Stimulated activated CD4-positive, alpha-beta T cell treated with anti-CD3 and anti-CD28 coated beads, Interleukin-12 subunit alpha, Interleukin-12 subunit beta, amount 100 ng/mL, for 48 hours (primary cell): Measurements from ENCODE around the gene FGD4.
"Not testable (repeated sequence)": the region's sequence is repeated elsewhere in the genome, so short reads cannot be mapped to it uniquely, and the experiment has no call there.

ENCODE experiments used
- DNase-seq, 3 donors: peaks; one replicate each; pipeline ENCODE4 v3.0.0-alpha.2; 2020; ENCODE audit warnings: low read depth in 2 of 3, low spot score in 1 of 3

FGD4 gene

DNA sequence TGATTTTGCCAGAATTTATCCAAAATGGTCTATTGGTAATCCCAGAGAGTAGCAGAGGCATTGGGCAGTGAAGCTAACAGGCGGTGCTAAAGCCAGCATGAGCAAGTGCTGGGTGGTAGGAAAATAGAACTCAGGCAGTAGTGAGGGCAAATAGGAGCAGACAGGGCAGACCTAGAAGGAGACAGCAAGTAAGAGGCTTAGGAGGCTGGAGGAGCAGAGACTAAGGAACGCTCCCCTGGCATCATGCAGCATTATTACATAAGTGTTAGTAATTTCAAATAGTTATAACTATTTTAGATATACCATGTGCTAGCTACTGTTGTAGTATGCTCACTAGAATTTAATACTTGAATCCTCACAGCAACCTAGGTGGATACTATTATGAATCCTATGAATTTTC, 151.7 kb downstream of the FGD4 start:
- DNase-seq: no peak

- no peak for DNase-seq
Measured at GRCh38 chr12:32558903-32559302, 159.5 kb downstream of the FGD4 start.

GRCh38 chr12:32559434-32559833, 160.1 kb downstream of the FGD4 start:
- DNase-seq: no peak

- no peak for DNase-seq
Measured at GRCh38 chr12:32560520-32560919, 161.2 kb downstream of the FGD4 start.

GRCh38 chr12:32561931-32562341, 162.6 kb downstream of the FGD4 start:
- no peak for DNase-seq

- DNase-seq: not testable (repeated sequence)
Measured at GRCh38 chr12:32562413-32562812, 163.1 kb downstream of the FGD4 start.

GRCh38 chr12:32566663-32567295, 167.4 kb downstream of the FGD4 start:
- DNase-seq: no peak

- no peak for DNase-seq
Measured at GRCh38 chr12:32567296-32567674, 167.9 kb downstream of the FGD4 start.

DNA sequence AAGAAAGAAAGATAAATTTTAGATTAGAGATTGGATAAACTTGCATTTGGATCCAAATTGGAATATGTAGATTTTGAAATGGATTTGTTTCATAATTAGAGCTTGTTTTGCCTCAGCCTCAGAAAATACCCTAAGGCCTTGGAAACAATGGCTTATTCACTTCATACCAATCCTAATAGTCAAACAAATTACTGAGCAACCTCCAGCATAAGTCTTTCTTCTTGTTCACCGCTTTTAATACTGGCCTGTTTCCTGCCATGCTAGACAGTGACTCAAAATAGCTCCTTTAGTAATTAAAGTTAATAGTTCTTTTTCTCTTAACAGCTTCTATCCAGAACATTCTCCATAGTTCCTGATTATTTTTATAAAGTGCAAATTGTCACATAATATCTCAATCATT, 168.9 kb downstream of the FGD4 start:
- DNase-seq: no peak

GRCh38 chr12:32569259-32569658, 169.9 kb downstream of the FGD4 start:
- no peak for DNase-seq

DNA sequence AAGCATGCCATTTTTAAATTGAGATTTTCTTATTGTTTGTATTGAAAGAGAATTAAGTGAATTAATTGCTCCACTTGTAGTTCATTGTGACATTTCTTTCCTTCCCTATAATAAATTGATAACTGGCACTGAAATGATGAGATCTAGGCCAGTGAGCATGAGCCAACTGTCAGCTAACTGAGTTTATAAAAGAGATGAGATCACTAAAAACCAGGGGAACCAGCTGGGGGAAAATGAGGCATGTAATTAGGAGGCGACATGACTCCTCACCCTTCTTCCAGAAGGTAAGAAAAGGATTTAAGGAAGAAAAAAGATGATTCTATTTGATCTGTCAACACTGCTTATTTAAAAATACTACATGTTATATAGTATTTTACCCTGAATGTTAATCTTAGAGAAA, 175.2 kb downstream of the FGD4 start:
- DNase-seq: no peak

DNA sequence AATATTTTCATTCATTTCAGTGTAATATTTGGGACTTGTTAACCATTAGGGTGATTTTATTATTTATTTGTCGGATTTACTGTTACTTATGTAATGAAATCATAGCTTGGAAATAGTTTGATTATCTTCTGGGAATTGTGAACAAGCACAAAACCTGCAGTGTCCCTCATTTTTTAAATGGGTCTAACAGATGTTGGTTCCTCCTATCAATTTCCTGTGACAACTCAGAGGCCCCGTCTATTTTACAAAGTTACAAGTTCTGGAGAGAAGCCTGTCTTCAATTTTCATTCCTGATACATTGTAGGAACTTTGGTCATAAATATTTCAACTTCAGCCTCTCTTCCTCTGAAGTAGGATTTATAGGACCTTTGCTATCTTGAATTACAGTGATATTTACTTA, 178.0 kb downstream of the FGD4 start:
- no peak for DNase-seq

- no peak for DNase-seq
Measured at GRCh38 chr12:32583534-32583933, 184.2 kb downstream of the FGD4 start.

DNA sequence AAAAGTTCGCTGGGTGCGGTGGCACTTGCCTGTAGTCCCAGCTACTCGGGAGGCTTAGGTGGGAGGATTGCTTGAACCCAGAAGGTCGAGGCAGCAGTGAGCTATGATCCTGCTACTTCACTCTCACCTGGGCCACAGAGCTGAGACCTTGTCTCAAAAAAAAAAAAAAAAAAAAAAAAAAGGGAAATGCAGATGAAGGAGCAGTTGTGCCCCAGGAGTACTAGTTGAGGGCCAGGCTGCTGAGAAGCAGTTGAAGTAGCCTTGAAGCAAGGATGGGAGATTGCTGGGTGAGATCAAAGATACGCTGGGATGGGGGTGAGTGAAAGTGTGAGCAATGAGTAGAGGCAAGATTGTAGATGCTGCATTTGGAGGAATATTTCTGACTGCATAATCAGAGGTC, 186.3 kb downstream of the FGD4 start:
- no peak for DNase-seq

GRCh38 chr12:32586390-32586789, 187.0 kb downstream of the FGD4 start:
- DNase-seq: no peak

- DNase-seq: no peak
Measured at GRCh38 chr12:32587581-32588495, 188.5 kb downstream of the FGD4 start.

DNA sequence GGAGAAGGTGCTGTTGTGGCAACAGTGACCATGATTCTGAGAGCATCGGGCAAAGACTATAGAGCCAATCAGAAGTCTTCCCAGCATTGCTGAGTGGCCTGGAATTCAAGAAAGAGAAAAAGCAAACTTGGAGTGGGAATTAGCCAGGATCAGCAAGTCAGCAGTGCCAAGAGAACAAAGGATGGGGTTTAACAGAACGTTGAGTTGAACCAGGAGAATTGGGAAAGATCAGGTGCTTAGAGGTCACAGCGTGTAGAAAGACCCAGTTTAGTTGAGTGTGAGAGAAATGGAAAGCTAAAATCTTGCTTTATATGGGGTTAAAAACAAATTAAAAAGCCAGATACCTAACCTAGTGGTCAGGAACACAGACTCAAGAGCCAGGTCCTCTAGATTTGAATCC, 189.2 kb downstream of the FGD4 start:
- no peak for DNase-seq

DNA sequence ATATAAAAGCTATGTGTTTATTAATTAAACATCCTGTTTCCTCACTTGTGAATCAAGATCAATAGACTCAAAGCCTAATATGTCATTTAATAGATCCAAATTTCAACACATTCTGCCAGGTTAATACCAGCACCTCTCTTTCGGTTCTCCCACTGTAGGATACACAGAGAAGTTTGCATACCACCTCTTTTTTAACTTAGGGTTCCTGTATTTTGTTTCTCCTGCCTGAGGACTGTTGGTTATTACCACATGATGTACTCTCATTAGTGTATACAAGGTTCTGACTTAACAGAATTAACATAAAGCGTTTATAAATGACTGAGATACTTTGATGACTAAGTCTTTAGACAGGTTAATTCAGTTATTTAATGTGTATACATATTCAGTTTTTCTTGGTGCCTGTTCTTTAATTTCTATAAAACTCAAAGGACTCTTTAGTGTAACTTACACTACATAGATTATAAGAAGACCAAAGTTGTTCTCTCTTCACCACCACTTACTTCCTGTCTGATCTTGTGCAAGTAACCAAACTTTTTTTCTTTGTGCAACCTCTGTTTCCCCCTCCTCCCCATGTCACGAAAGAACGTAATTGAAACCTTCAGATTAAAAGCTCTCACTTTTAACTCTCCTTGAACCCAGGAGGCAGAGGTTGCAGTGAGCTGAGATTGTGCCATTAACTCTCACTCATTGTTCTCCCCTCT, 190.0 kb downstream of the FGD4 start:
- DNase-seq: no peak

GRCh38 chr12:32595251-32595650, 195.9 kb downstream of the FGD4 start:
- no peak for DNase-seq

- no peak for DNase-seq
Measured at GRCh38 chr12:32596030-32596429, 196.7 kb downstream of the FGD4 start.

DNA sequence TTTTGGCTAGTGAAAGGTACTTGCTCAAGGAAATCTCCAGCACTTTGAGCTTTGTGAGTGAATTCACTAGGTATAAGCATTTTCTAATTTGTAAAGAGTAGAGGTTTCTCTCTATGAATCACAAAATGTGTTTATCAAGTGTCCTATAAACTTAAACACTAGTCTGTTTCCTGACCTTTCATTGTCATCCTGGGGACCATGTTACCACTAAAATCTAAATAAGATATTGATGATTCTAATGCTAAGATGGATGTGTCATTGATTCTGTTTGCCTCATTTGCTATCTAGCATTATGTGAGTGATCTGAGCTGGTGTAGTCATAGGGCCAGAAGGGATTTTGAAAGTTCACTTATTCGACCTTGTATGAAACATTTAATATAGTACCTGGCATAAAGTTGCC, 199.3 kb downstream of the FGD4 start:
- no peak for DNase-seq

DNA sequence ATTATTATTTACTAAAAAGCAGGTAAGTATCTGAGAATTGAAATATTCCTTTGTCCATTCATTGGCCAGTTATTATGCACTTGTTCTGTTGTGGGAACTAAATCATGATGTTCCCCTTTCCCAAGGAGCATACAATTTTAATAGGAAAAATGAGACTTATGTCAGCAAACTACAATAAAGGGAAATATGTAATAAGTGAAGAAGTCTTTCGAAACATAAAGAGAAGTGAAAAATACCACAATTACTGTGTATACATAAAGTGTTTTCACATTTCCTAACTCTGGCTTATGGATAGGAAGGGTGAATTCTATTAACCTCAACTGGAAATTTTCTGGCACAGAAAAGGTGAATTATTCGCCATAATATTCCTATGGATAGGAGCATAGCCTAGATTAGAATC, 201.3 kb downstream of the FGD4 start:
- no peak for DNase-seq
